ENCODE results near the gene WASHC4. TPM values are rescaled to one million over a fixed set of nuclear protein-coding genes. Genes with fewer than 3 reads are reported as not detected.

The WASHC4 gene
- total RNA-seq, 1 experiment from 2014 or later, result 41.2 TPM

DNA sequence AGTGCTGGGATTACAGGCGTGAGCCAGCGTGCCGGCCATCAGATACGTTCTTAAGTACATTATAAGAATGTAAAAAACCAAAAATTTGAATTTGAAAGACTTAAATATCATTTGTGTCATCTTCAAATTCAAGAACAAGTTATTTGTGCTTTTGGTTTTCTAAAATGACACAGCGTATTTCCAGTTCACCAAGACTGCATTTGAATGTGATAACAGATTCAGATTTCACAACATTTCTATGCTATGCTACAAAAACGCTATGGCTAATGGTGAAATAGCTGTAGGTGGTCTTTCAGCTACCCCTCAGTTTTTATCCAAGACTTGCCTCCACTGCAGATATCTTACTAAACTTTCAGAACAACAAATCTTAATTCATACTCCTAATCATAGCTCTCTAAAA lies 81.8 kb downstream of the WASHC4 start:
- Histone ChIP-seq H3K4me1 (ENCODE audit: insufficient read depth, low read length) (no peaks in the 10 kb centered on the region), H3K79me1 (ENCODE audit: insufficient read depth, low read depth, low read length, poor library complexity, severe bottlenecking) (no peaks in the 10 kb centered on the region), H3K79me2 (ENCODE audit: insufficient read depth, low read length) (no peaks in the 10 kb centered on the region), H3K27ac (ENCODE audit: insufficient read length, low read depth, low read length) (no peak overlapping the region), H3K9ac (ENCODE audit: extremely low read depth, insufficient read length, low read length) (no peak overlapping the region), H3K18ac (ENCODE audit: insufficient read length, low read depth, low read length) (no peak overlapping the region), H2BK12ac (ENCODE audit: insufficient read length, low read depth, low read length) (no peak overlapping the region), H4K20me1 (ENCODE audit: control insufficient read depth, insufficient read depth, insufficient read length) (no peaks in the 10 kb centered on the region), H3K9me3 (ENCODE audit: control insufficient read depth, low read depth, low read length) (no peaks in the 10 kb centered on the region), H3K27me3 (ENCODE audit: insufficient read depth, low read length) (no peaks in the 10 kb centered on the region), H3K56ac (ENCODE audit: insufficient read length, low read depth, low read length) (no peak overlapping the region), H2AFZ (ENCODE audit: low read length) (no peak overlapping the region), H4K5ac (ENCODE audit: insufficient read length, low read depth, low read length) (no peak overlapping the region), H3T11ph (ENCODE audit: low read length) (no peak overlapping the region), H2BK5ac (ENCODE audit: insufficient read length, low read length) (no peak overlapping the region), H2BK20ac (ENCODE audit: low read depth, low read length, poor library complexity, severe bottlenecking) (no peak overlapping the region), H4K91ac (ENCODE audit: insufficient read length, low read depth, low read length) (no peak overlapping the region), H3K4me2 (ENCODE audit: insufficient read depth, insufficient read length, low read length) (no peak overlapping the region), H3K23ac (ENCODE audit: insufficient read length, low read depth, low read length) (no peak overlapping the region), H2BK120ac (ENCODE audit: low read depth, low read length, poor library complexity, severe bottlenecking) (no peak overlapping the region), H2BK15ac (ENCODE audit: low read depth, low read length) (no peak overlapping the region), H3K4ac (ENCODE audit: low read depth, low read length) (no peak overlapping the region), H2AK5ac (ENCODE audit: insufficient read length, low read length) (no peak overlapping the region), H3K23me2 (ENCODE audit: insufficient read length, low read depth, low read length, poor library complexity, severe bottlenecking) (no peaks in the 10 kb centered on the region), H3K14ac (ENCODE audit: insufficient read depth, low read length) (no peak overlapping the region), H4K8ac (replicated peaks; ENCODE audit: insufficient read length, low read depth, low read length) (no peak overlapping the region)
- DNase-seq, result no peak
- Mint-ChIP-seq H3K4me3 (no peak overlapping the region), H3K36me3 (ENCODE audit: insufficient read depth in 1 of 3, low read depth in 3 of 3) (peaks cover 19 to 65% (median 56%) of the 10 kb centered on the region in 3 experiments; a peak in 6 of 7 replicates), H3K4me1 (no peaks in the 10 kb centered on the region), H3K27me3 (ENCODE audit: low read depth) (no peaks in the 10 kb centered on the region; the same call in 1 of the 2 replicates), H3K9me3 (peaks cover 0 to 6% of the 10 kb centered on the region in 2 experiments; a peak in 1 of 5 replicates), H3K27ac (no peak overlapping the region)
- TF ChIP-seq, protein P1, sequence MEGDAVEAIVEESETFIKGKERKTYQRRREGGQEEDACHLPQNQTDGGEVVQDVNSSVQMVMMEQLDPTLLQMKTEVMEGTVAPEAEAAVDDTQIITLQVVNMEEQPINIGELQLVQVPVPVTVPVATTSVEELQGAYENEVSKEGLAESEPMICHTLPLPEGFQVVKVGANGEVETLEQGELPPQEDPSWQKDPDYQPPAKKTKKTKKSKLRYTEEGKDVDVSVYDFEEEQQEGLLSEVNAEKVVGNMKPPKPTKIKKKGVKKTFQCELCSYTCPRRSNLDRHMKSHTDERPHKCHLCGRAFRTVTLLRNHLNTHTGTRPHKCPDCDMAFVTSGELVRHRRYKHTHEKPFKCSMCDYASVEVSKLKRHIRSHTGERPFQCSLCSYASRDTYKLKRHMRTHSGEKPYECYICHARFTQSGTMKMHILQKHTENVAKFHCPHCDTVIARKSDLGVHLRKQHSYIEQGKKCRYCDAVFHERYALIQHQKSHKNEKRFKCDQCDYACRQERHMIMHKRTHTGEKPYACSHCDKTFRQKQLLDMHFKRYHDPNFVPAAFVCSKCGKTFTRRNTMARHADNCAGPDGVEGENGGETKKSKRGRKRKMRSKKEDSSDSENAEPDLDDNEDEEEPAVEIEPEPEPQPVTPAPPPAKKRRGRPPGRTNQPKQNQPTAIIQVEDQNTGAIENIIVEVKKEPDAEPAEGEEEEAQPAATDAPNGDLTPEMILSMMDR (conservative IDR thresholded peaks at IDR 0.05), result no peak
- no CpG with 5 or more reads among the region's 6 CpGs for WGBS (ENCODE audit: extremely low coverage, insufficient read length, low lambda C conversion rate)
